Sigmoid colon (tissue), 7 donors: ENCODE results near the gene ZBTB7C. TPM values are rescaled to one million over a fixed set of nuclear protein-coding genes. Genes with fewer than 3 reads are reported as not detected.

ENCODE experiments used
- DNase-seq: peaks from one replicate; pipeline ENCODE4 v3.0.0-alpha.2; 2019
- H3K27ac ChIP-seq, 4 donors: fragments of 200-600 bp; sonication (generic); one replicate each; pipeline ENCODE4 v1.5.1; 2016 to 2019; ENCODE audit warnings: mild to moderate bottlenecking in 1 of 4
- H3K27me3 ChIP-seq, 3 donors: fragments of 200-600 bp; sonication (generic); one replicate each; pipeline ENCODE4 v1.5.1; 2019; ENCODE audit warnings: mild to moderate bottlenecking in 1 of 3
- H3K36me3 ChIP-seq, 4 donors: fragments of 200-600 bp; sonication (generic); one replicate each; pipeline ENCODE4 v1.5.1; 2016 to 2019
- H3K4me1 ChIP-seq, 4 donors: fragments of 200-600 bp; sonication (generic); one replicate each; pipeline ENCODE4 v1.5.1; 2017 to 2019
- H3K4me3 ChIP-seq, 4 donors: fragments of 200-600 bp; sonication (generic); one replicate each; pipeline ENCODE4 v1.5.1; 2017 to 2019; ENCODE audit warnings: mild to moderate bottlenecking in 2 of 4, moderate library complexity in 1 of 4
- H3K9me3 ChIP-seq, 4 donors: fragments of 200-600 bp in 3 of 4; sonication (generic) in 3 of 4; one replicate each; pipeline versions ENCODE4 v1.5.1 to v1.6.1; 2013 to 2019
- EP300 ChIP-seq, 4 donors: sonication (generic); formaldehyde crosslinking; IDR thresholded peaks; one replicate each; pipeline ENCODE4 v1.6.1; 2017; ENCODE audit warnings: antibody characterized with exemption in 4 of 4
- POLR2A ChIP-seq, 2 donors: fragments of 450-650 bp; IDR thresholded peaks; one replicate each; pipeline ENCODE4 v1.6.1; 2016; ENCODE audit warnings: antibody characterized with exemption in 2 of 2, mild to moderate bottlenecking in 2 of 2, moderate library complexity in 2 of 2
- POLR2AphosphoS5 ChIP-seq, 4 donors: sonication (generic); formaldehyde crosslinking; IDR thresholded peaks; one replicate each; pipeline ENCODE4 v1.6.1; 2017; ENCODE audit warnings: antibody characterized with exemption in 4 of 4
- WGBS, 2 donors: extraction: QIAGEN DNeasy Blood & Tissue Kit; methylation state at CpG; one replicate each; pipeline ENCODE4 v1.1.7; 2013; 5-methylcytosine and 5-hydroxymethylcytosine counted together
- intact Hi-C: fragments of 100-400 bp; cut with DNase I; formaldehyde crosslinking; loops from one replicate; pipeline ENCODE4 v1.15.1; 2023
- polyA plus RNA-seq, 3 donors: library from polyadenylated mRNA; stranded (reverse); fragments of 200-250 nt; gene quantifications; one replicate each; pipeline ENCODE4 v1.2.3, GENCODE V29; 2013
- total RNA-seq, 4 donors: library from RNA; depleted of rRNA; stranded (reverse); fragments of >200 nt; gene quantifications; one replicate each; pipeline ENCODE4 v1.1.0, GENCODE V29; 2016
- TF ChIP-seq, protein P1 (sequence below), 4 experiments: fragments of 450-650 bp in 3 of 4; fragments of 200-600 bp in 1 of 4; IDR thresholded peaks; one replicate each; pipeline ENCODE4 v1.5.1; 2016 to 2019; ENCODE audit warnings: antibody characterized with exemption in 4 of 4, mild to moderate bottlenecking in 3 of 4, moderate library complexity in 2 of 4
- donor health status: healthy with polysubstance abuse.
- donor health status: Bipolar disorder and iron deficiency.
- donor health status: healthy.

The ZBTB7C gene
- total and polyA plus RNA-seq, 7 donors: 0.41 to 18.6 (median 1.7) TPM

DNA sequence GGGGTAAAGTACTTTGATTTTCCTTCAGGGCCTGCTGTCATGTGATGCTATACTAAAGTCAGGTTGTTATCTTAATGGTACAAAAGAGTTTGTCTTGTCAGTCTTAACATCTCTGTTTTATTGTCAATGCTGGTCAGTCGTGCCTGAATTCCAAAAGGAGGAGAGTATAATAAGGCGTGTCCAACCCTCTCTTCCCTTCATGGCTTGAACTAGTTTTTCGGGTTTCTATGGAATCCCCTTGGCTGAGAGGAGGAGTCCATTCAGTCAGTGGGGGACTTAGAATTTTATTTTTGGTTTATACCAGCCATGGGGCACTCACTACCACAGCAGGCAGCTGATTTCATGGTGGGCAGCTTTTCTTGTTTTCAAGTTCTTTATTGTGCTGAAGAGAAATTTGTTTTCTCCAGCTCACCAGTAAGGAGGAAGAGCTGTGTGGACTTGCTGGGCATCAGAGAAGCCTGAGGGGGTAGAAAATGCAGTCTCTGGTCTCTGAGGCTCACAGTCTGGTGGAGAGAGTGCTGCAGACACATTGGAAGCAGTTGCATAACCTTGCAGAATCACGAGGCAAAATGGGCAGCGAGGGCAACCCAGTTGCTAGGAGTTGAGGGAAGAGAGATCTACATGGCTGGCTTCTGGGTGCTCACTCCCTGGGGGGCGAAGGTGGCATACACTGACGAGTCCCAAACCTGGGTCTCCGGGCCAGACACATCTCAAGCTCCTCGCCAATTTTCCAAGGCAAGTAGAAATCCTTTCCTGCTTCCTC lies 193.1 kb downstream of the ZBTB7C start:
- no peaks in the 10 kb centered on the region for H3K27me3 ChIP-seq
- intact Hi-C loops: no loop called here
- no peaks in the 10 kb centered on the region for H3K9me3 ChIP-seq
- TF ChIP-seq POLR2A (IDR thresholded peaks at IDR 0.05) (no peak), POLR2AphosphoS5 (IDR thresholded peaks at IDR 0.05) (no peak), EP300 (IDR thresholded peaks at IDR 0.05) (no peak)
- TF ChIP-seq, protein P1, sequence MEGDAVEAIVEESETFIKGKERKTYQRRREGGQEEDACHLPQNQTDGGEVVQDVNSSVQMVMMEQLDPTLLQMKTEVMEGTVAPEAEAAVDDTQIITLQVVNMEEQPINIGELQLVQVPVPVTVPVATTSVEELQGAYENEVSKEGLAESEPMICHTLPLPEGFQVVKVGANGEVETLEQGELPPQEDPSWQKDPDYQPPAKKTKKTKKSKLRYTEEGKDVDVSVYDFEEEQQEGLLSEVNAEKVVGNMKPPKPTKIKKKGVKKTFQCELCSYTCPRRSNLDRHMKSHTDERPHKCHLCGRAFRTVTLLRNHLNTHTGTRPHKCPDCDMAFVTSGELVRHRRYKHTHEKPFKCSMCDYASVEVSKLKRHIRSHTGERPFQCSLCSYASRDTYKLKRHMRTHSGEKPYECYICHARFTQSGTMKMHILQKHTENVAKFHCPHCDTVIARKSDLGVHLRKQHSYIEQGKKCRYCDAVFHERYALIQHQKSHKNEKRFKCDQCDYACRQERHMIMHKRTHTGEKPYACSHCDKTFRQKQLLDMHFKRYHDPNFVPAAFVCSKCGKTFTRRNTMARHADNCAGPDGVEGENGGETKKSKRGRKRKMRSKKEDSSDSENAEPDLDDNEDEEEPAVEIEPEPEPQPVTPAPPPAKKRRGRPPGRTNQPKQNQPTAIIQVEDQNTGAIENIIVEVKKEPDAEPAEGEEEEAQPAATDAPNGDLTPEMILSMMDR (IDR thresholded peaks at IDR 0.05): no peak
- no peaks in the 10 kb centered on the region for H3K36me3 ChIP-seq
- H3K4me3 ChIP-seq: no peak overlapping the region
- 75 to 83% methylated on average over 9 of the region's 9 CpGs for WGBS, 2 donors
- no peak overlapping the region for H3K27ac ChIP-seq
- DNase-seq: no peak
- H3K4me1 ChIP-seq: no peaks in the 10 kb centered on the region

DNA sequence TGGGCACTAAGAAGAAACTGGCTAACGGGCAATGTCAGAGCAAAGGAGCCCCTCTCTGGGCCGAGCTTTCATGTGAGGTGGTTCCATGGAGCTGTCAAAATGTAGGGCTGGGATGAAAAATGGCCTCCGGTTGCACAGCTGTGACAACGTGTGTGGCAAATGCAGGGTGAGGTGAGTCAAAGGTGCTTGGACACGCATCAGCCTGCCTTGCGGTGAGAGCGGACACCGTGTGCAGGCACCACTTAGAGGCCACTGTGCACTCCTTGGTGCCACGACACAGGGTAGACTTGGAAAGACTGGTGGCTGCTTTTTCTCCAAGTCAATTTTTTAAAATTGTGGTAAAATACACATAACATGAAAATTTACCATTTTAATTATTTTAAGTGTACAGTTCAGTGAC lies 195.4 kb downstream of the ZBTB7C start:
- intact Hi-C loops: no loop called here

DNA sequence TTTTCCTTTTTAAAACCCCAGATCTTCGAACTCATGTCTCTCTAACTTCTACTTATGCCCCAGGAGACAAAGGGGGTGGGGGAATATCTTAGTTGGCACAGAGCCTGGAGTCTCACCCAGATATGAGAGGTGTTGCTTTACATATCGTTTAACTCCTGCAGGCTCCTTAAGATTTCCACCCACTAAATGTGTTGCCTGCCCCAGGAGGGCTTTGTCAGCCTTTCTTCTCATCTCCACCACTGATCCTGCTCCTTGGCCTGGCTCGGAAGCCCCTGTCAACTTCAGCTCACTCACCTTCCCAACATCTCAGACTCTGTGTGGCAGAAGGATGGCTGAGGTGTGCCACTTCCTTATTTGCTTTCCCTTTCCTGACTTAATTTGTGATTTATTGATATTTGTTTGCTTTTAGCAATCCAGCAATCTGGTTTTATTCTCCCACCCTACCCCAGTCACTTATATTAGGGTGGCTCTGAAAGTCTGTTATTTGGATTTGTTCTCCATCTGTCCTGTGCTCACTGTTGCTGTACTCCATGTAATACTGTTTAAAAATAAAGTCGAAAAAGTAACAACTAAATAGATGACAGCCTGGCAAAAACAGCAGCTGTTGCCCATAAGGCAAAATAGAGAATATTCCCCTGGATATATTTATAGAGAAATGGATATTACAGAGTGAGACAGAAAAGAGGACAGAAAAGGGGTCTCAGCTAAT lies 200.6 kb downstream of the ZBTB7C start:
- no peaks in the 10 kb centered on the region for H3K4me1 ChIP-seq
- no peaks in the 10 kb centered on the region for H3K9me3 ChIP-seq
- WGBS, 2 donors: 12 to 36% methylated on average over 4 of the region's 4 CpGs
- DNase-seq: no peak
- no peaks in the 10 kb centered on the region for H3K36me3 ChIP-seq
- no peak overlapping the region for H3K27ac ChIP-seq
- intact Hi-C loops: no loop called here
- no peaks in the 10 kb centered on the region for H3K27me3 ChIP-seq
- TF ChIP-seq, protein P1 (IDR thresholded peaks at IDR 0.05): no peak
- TF ChIP-seq POLR2AphosphoS5 (IDR thresholded peaks at IDR 0.05) (no peak), EP300 (IDR thresholded peaks at IDR 0.05) (no peak), POLR2A (IDR thresholded peaks at IDR 0.05) (no peak)
- no peak overlapping the region for H3K4me3 ChIP-seq

More for the DNA sequence above, 195.4 kb downstream of the ZBTB7C start:
- 94 to 95% methylated on average over 9 of the region's 9 CpGs for WGBS, 2 donors
- H3K9me3 ChIP-seq: no peaks in the 10 kb centered on the region
- H3K27ac ChIP-seq: no peak overlapping the region
- no peaks in the 10 kb centered on the region for H3K27me3 ChIP-seq
- DNase-seq: no peak
- no peaks in the 10 kb centered on the region for H3K36me3 ChIP-seq
- H3K4me1 ChIP-seq: no peaks in the 10 kb centered on the region
- H3K4me3 ChIP-seq: no peak overlapping the region
- TF ChIP-seq EP300 (IDR thresholded peaks at IDR 0.05) (no peak), POLR2A (IDR thresholded peaks at IDR 0.05) (no peak), POLR2AphosphoS5 (IDR thresholded peaks at IDR 0.05) (no peak)
- TF ChIP-seq, protein P1 (IDR thresholded peaks at IDR 0.05): no peak

DNA sequence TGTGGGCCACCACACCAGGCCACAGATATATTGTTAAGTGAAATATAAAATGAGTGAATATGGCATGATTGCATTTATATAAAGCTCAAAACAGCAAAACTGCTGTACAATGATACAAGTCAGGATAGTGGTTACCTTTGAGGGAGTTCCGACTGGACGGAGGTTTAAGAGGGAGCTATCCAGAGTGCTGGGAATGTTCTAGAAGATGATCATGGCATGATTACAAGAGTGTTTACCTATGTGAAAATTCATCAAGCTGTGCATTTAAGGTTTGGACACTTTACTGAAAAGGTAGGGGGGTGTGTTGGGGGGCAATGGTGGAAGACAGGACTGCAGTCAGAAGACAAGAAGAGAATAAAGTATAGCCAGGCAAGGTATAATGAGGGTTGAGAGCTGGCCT lies 201.4 kb downstream of the ZBTB7C start:
- WGBS, 2 donors: 89 to 92% methylated on average over 2 of the region's 2 CpGs
- DNase-seq: no peak
- H3K27me3 ChIP-seq: no peaks in the 10 kb centered on the region
- no peak overlapping the region for H3K27ac ChIP-seq
- no peak overlapping the region for H3K4me3 ChIP-seq
- intact Hi-C loops: no loop called here
- no peaks in the 10 kb centered on the region for H3K4me1 ChIP-seq
- H3K36me3 ChIP-seq: no peaks in the 10 kb centered on the region
- no peaks in the 10 kb centered on the region for H3K9me3 ChIP-seq
- TF ChIP-seq POLR2AphosphoS5 (IDR thresholded peaks at IDR 0.05) (no peak), EP300 (IDR thresholded peaks at IDR 0.05) (no peak), POLR2A (IDR thresholded peaks at IDR 0.05) (no peak)
- TF ChIP-seq, protein P1 (IDR thresholded peaks at IDR 0.05): no peak
